Mesothelial cell of epicardium (in vitro differentiated cells): Measurements from ENCODE around the gene ZNF444. TPM values are rescaled to one million over a fixed set of nuclear protein-coding genes. Genes with fewer than 3 reads are reported as not detected.

Experiments
- DNase-seq, 2 experiments: peaks; one replicate each; pipeline ENCODE4 v3.0.0; 2021; ENCODE audit warnings: low spot score in 2 of 2; ENCODE audit not compliant: unreplicated experiment in 2 of 2
- H3K27ac Mint-ChIP-seq: 2 replicates; pipeline ENCODE4 v1.8.0; 2021; ENCODE audit warnings: mixed read lengths
- H3K27me3 Mint-ChIP-seq: 2 replicates; pipeline ENCODE4 v1.8.0; 2021; ENCODE audit warnings: low read depth, mixed read lengths
- H3K36me3 Mint-ChIP-seq: 2 replicates; pipeline ENCODE4 v1.8.0; 2021; ENCODE audit warnings: mixed read lengths
- H3K4me1 Mint-ChIP-seq: 2 replicates; pipeline ENCODE4 v1.8.0; 2021; ENCODE audit warnings: mixed read lengths
- H3K4me3 Mint-ChIP-seq: 2 replicates; pipeline ENCODE4 v1.8.0; 2021; ENCODE audit warnings: mild to moderate bottlenecking, moderate library complexity, mixed read lengths
- H3K9me3 Mint-ChIP-seq: 2 replicates; pipeline ENCODE4 v1.8.0; 2021; ENCODE audit warnings: mixed read lengths
- CTCF ChIP-seq: fragments of 200-600 bp; sonication (generic); IDR thresholded peaks from one replicate; pipeline ENCODE4 v1.5.0; 2021; ENCODE audit warnings: antibody characterized with exemption; ENCODE audit not compliant: unreplicated experiment
- total RNA-seq: library from RNA; stranded (reverse); gene quantifications from 3 replicates; pipeline ENCODE4 v1.2.1, GENCODE V29; 2021

Gene ZNF444
- total RNA-seq, 1 donor from 2014 or later, result 63.6 TPM

- peaks cover 48% of the 10 kb centered on the region for H3K4me1 Mint-ChIP-seq
- peak overlapping the region; percentile 10 for H3K4me3 Mint-ChIP-seq
- no peak for TF ChIP-seq CTCF
- H3K9me3 Mint-ChIP-seq, result no peaks in the 10 kb centered on the region
- peak overlapping the region; percentile 78 for H3K27ac Mint-ChIP-seq
- no peaks in the 10 kb centered on the region for H3K27me3 Mint-ChIP-seq
- no peak for DNase-seq
- H3K36me3 Mint-ChIP-seq, result peaks cover 7% of the 10 kb centered on the region
Observed at GRCh38 chr19:56110515-56111448, 30.3 kb upstream of the ZNF444 start.

DNA sequence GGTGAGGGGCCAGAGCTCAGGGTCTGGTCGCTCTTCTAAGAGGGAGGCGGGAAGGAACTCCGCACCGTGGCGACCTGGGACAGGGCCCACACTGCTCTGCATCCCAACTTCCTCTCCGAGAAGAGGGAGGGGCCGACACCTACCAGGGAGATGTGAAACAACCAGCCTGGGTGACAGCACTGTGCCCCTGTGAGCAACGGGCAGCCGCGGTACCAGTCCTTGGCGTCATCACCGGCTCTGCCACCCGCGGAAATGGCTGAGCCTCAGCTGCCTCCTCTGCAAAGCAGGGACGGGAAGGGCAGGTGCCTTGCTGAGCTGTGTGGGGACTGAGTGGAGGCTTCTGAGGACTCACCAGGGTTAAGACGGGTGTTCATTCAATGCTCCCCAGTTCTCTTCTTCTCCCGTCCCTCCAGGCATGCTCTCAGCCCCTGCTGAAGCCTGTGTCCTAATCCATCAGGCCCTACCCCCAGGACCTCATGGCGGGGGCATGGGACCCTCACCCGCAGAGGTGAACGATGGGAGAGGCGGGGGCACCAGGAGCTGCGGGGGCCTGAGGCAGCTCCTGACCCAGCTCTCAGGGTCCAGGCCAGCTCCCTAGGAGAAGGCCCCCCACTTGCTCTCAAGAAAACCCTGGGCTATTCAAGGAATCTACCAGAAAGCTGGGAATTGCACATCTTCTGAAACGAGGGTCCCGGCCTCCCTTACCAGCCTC lies 29.3 kb upstream of the ZNF444 start:
- Mint-ChIP-seq H3K36me3 (peaks cover 2% of the 10 kb centered on the region), H3K4me3 (no peak overlapping the region), H3K27ac (peak overlapping the region; percentile 34), H3K9me3 (no peaks in the 10 kb centered on the region), H3K27me3 (no peaks in the 10 kb centered on the region), H3K4me1 (peaks cover 46% of the 10 kb centered on the region)
- no peak for DNase-seq
- no peak for TF ChIP-seq CTCF

DNA sequence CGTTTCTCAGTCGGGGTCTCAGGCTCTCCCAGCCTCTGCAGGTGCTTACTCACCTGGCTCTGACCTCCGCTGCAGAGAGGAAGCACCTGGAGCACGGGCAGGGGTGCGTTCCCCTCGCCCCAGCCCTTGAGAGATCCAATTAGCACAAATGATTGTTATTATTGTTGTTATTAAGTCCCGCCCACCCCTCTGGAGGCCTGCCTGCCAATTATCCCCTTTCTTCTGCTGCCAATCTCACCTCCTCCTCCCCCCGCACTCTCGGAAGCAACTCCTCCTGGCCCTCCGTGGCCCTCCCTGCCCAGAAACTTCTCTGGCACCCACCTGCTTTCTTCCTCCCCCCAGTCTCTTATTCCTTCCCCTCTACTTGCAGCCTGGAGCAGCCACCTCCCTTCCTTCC lies 28.8 kb upstream of the ZNF444 start:
- DNase-seq, result no peak
- no peak for TF ChIP-seq CTCF
- peaks cover 2% of the 10 kb centered on the region for H3K36me3 Mint-ChIP-seq
- no peak overlapping the region for H3K4me3 Mint-ChIP-seq
- no peaks in the 10 kb centered on the region for H3K27me3 Mint-ChIP-seq
- H3K4me1 Mint-ChIP-seq, result peaks cover 45% of the 10 kb centered on the region
- H3K27ac Mint-ChIP-seq, result peak overlapping the region; percentile 79
- no peaks in the 10 kb centered on the region for H3K9me3 Mint-ChIP-seq

GRCh38 chr19:56113074-56113632 lies 27.9 kb upstream of the ZNF444 start:
- Mint-ChIP-seq H3K27ac (peak overlapping the region; percentile 62), H3K9me3 (no peaks in the 10 kb centered on the region), H3K4me1 (peaks cover 48% of the 10 kb centered on the region), H3K36me3 (peaks cover 2% of the 10 kb centered on the region), H3K4me3 (no peak overlapping the region), H3K27me3 (no peaks in the 10 kb centered on the region)
- DNase-seq, result no peak
- no peak for TF ChIP-seq CTCF

DNA sequence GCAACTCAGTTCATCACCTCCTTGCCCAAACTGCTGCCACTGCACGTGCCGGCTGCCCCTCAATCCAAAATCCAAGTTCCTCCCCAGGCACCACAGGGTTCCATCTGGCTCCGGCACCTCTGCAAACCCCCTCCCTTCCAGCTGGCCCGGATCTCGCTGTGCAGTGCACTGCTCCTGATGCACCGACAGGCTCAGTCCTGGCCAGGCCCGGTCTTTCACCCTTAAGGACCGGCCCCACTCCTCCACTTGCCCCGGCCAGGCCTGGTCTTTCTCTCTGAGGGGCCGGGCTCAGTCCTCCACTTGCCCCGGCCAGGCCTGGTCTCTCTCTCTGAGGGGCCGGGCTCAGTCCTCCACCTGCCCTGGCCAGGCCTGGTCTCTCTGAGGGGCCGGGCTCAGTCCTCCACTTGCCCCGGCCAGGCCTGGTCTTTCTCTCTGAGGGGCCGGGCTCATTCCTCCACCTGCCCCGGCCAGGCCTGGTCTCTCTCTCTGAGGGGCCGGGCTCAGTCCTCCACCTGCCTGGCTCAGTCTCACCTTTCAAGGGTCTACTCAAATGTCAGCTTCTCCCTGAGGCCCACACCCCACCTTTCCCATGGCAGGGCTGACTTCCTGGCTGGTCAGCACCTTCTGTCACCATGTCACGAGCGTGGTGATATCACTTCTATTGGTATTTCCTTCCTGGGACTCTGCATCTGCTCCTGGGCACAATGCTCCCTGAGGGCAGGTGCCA lies 26.9 kb upstream of the ZNF444 start:
- no peaks in the 10 kb centered on the region for H3K9me3 Mint-ChIP-seq
- peak overlapping the region; percentile 61 for H3K27ac Mint-ChIP-seq
- H3K36me3 Mint-ChIP-seq, result peaks cover 2% of the 10 kb centered on the region
- no peak overlapping the region for H3K4me3 Mint-ChIP-seq
- H3K27me3 Mint-ChIP-seq, result no peaks in the 10 kb centered on the region
- DNase-seq, result no peak
- H3K4me1 Mint-ChIP-seq, result peaks cover 41% of the 10 kb centered on the region
- no peak for TF ChIP-seq CTCF
